ENCODE results near the gene TMEM40.
"Not testable (repeated sequence)": the region's sequence is repeated elsewhere in the genome, so short reads cannot be mapped to it uniquely, and the experiment has no call there.

TMEM40 gene

GRCh38 chr3:12716605-12717151, 42.4 kb downstream of the TMEM40 start:
- no peak for DNase-seq (ENCODE audit: low spot score)

DNA sequence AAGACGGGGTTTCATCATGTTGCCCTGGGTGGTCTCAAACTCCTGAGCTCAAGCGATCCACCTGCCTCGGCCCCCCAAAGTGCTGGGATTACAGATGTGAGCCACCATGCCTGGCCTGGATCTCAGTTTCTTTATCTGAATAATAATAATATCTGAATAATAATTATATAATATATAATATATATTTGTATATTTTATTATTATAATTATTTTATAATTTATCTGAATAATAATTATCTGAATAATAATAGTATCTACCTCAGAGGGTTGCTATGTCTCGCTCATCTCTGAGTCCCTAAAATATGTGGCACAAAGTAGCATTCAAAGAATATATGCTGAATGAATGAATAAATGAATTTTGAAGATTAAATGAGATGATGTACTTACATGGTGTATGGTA, 44.8 kb downstream of the TMEM40 start:
- no peak for DNase-seq (ENCODE audit: low spot score)

DNA sequence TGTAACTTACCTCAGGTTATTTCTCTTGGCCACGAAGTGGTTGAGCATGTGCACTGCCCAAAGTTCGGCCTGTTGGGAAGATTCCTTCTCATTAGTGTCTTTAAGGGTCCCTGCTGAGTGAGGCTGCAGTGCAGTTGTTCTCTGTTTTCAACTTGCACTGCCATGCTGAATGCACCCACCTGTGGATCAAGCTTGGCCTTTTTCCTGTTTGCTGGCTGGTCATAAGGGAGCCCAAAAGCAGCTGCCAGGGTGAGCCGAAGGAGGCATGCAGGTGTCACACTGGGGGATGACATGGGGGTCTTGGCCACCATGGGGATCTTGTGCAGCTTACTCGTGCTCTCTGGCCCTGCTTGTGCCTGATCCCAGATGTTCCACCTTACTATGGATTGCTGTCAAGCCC, 49.0 kb downstream of the TMEM40 start:
- DNase-seq (ENCODE audit: low spot score): no peak

- no peak for DNase-seq (ENCODE audit: low spot score)
These were observed 49.7 kb downstream of the TMEM40 start for GRCh38 chr3:12709334-12709733.

- peak; percentile 82 for DNase-seq (ENCODE audit: low spot score)
These were observed 50.4 kb downstream of the TMEM40 start for GRCh38 chr3:12708584-12709192.

GRCh38 chr3:12707449-12707848, 51.6 kb downstream of the TMEM40 start:
- DNase-seq (ENCODE audit: low spot score): peak; percentile 30

DNA sequence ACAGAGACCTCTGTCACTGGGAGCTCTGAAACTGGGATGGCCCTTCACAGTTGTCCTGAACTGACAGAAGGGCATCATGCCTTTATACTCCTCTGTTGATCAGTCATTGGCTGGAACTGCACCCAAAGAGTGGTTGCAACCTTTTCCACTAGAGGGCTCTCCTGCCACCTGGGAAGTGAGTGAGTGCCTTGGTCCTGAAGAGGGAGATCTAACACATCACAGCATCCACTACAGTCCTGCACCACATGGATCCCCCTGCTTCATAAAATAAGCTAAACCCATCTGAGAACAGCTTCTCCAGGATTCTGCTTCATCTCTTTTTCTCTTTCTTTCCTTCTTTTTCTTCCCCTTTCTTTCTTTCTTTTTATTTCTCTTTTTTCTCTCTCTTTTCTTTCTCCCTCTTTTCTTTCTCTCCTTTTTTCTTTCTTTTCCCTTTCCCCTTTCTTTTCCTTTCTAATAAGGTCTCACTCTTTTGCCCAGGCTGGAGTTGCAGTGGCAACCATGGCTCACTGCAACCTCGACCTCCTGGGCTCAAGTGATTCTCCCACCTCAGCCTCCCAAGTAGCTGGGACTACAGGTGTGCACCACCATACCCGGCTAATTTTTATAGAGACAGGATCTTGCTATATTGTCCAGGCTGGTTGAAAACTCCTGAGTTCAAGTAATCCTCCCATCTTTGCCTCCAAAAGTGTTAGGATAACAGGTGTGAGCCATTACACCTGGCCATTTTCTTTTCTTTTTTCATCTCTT, 52.4 kb downstream of the TMEM40 start:
- peak; percentile 68 for DNase-seq (ENCODE audit: low spot score)

- DNase-seq (ENCODE audit: low spot score): peak; percentile 76
These were observed 53.1 kb downstream of the TMEM40 start for GRCh38 chr3:12705981-12706380.

DNA sequence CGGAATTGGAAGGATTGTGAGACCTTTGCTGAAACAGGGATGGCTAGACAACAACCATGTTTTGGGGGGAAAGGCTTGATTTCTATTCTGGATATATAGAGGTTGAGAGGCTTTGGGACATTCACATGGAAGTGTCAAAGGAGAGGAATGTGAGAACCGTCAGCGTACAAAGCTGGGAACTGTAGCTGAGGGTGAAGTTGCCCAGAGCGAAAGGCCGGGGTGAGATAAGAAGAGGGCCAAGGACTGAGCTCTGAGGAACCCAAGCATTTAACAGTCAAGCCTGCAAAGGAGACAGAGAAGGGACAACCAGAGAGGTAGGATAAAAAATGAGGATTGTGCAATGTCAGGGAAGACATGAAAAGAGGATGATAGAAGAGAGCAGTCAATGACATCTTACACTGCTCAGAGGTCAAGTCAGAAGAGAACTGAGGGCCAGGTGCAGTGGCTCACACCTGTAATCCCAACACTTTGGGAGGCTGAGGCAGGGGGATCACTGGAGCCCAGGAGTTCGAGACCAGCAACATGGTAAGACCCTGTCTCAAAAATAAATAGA, 53.6 kb downstream of the TMEM40 start:
- no peak for DNase-seq (ENCODE audit: low spot score)

GRCh38 chr3:12702501-12702900, 56.6 kb downstream of the TMEM40 start:
- DNase-seq (ENCODE audit: low spot score): no peak

- DNase-seq (ENCODE audit: low spot score): not testable (repeated sequence)
These were observed 57.5 kb downstream of the TMEM40 start for GRCh38 chr3:12701601-12702000.

DNA sequence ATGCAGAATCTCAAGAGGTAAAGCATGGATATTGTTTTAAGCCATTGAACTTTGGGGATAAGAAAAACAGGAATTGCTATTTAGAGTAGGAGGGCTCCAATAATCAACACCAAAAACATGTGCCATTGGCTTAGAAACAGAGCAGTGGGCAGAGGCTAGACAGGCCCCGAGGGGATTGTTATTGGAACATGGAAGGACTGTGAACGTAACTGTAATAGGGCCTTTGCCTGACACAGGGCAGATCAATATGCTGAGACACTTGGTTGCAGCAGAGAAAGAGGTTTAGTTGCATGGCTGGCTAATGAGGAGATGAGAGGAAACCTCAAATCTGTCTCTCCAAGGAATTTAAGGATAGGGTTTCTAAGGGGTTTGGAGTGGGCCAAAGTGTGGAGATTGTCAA, 58.3 kb downstream of the TMEM40 start:
- DNase-seq (ENCODE audit: low spot score): no peak

GRCh38 chr3:12695916-12696315, 63.1 kb downstream of the TMEM40 start:
- DNase-seq (ENCODE audit: low spot score): no peak

DNA sequence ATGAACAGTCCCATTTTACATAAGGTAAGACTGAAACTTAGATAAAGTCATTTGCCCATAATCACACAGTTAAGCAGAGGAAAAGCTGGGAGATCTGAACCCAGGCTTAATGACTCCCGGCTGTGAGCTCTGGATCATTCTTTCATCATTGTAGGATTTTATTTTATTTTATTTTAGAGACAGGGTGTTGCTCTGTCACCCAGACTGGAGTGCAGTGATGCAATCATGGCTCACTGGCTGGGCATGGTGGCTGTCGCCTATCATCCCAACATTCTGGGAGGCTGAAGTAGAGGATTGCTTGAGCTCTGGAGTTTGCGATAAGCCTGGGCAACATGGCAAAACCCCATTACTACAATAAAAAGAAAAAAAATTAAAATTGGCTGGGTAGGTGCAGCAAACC, 63.9 kb downstream of the TMEM40 start:
- DNase-seq (ENCODE audit: low spot score): no peak

- no peak for DNase-seq (ENCODE audit: low spot score)
These were observed 66.6 kb downstream of the TMEM40 start for GRCh38 chr3:12692444-12692843.

GRCh38 chr3:12689997-12690711, 68.9 kb downstream of the TMEM40 start:
- DNase-seq (ENCODE audit: low spot score): no peak

- DNase-seq (ENCODE audit: low spot score): no peak
These were observed 71.1 kb downstream of the TMEM40 start for GRCh38 chr3:12687948-12688347.

GRCh38 chr3:12686096-12686495, 73.0 kb downstream of the TMEM40 start:
- DNase-seq (ENCODE audit: low spot score): no peak

Data from GM03348 (cell line).